Measurements from ENCODE around the gene CD58.
A peak's percentile ranks its signal among the peaks of the same experiment; 100 is the strongest.

The CD58 gene

DNA sequence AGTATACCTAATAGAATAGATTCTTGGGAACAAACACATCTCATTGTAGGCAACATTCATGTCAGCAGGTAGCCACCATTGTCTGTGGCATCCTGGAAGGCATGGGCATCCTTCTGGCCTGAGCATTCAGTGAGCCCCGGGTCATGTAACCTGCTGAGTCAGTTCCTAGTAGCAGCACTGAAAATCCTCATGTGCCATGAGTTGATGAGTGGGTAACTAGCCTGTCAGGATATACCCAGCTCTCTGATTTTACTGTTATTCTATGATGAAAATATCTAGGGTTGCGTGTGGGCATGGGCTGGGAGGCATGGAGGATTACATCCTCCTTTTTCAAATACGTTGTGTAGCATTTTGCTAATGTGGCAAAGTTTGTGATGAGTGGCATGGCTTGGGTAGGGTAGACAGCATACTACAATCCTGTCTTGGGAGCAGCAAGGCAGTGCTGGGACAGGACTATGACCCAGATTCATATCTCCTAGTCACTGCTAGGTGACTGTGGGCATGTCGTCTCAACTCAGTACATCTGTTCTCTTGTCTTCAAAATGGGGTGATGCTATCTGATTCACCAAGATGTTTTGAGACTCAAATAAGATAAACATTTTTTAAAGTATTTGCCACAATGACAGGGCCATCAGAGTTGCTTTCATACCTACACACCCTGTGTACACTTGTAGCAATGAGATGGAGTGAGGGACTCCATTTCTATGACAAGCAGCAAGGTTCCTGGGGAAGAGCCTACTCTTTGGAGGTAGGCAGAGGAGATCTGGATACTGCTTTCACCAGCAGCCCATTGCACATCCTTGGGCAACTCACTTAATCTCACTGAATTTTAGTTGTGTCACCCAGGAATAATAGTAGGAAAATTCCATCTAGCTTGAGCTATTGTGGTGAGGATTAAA lies 62.5 kb downstream of the CD58 start:
- peak in 3 of 4 experiments; percentile 29 to 51 (median 39) for DNase-seq

- peak in 1 of 4 experiments; percentile 50 for DNase-seq
Measured at GRCh38 chr1:116507631-116508030, 63.2 kb downstream of the CD58 start.

- DNase-seq: no peak
Measured at GRCh38 chr1:116506132-116507004, 64.5 kb downstream of the CD58 start.

GRCh38 chr1:116504308-116505156 lies 66.3 kb downstream of the CD58 start:
- DNase-seq: peak; percentile 96 to 99 (median 98)

DNA sequence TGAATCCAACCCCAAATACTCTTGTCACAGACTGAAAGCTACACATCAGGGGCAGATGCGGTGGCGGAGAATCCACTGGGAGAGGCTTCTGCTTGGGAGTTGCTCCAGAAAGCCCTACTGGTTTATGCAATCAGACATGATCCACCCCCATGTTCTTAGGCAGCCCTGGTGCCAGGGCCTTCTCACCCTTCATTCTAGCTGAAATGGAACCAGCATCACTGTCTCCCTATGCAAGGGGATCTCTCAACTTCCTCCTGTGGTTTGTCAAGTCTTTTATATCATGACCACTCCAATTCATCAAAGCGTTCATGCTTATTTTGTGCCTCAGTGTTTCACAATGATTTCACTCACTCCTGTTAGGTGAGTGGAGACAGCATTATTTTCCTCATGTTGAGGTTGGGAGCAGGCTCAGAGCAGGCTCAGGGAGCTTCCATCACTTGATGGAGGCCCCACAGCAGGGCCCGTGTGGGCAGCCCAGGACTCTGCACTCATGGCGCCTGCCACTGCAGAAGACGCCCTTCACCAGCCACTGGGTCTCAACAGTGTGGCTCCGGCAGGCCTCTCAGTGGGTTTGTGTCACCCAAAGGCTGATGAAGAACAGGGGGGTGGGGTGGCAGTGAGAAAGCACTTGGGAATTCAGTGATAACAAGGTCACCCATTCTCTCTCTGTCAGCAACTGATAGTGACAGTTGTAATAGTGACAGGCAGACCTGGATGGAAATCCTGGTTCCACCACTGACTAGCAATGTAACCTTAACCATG lies 67.1 kb downstream of the CD58 start:
- DNase-seq: peak; percentile 69 to 90 (median 78)

DNA sequence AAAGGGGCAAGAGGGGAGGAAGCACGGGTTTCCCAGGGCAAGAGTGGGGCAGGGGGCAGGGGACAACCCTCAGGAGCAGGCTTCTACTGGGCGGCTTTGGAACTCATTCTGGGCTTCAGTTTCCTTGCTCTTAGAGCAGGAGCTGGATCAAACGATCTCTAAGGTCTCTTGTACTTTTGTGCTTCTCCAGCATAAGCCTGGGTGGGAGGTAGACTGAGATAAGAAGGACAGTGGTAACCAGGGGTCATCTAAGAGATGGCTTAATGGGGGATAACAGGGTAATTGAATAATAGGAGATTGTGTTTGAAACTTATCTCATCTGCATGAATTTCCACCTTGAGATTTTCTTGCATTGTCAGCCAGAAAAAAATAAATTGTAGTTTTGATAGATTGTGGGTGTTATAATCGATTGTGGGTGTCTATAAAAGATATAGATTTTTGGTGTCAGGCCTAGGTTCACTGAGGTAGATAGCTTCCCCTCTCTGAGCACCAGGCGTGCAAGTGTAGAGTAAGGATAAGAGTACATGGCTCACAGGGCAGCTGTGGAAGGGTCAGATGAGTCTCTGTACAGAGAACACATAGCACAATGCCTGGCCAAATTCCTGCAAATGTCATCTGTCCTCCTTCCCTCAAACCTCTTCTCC lies 68.0 kb downstream of the CD58 start:
- no peak for DNase-seq

GRCh38 chr1:116501870-116502244 lies 69.0 kb downstream of the CD58 start:
- no peak for DNase-seq

GRCh38 chr1:116501125-116501869 lies 69.5 kb downstream of the CD58 start:
- DNase-seq: no peak

GRCh38 chr1:116498789-116499628 lies 71.8 kb downstream of the CD58 start:
- DNase-seq: peak; percentile 79 to 87 (median 82)

DNA sequence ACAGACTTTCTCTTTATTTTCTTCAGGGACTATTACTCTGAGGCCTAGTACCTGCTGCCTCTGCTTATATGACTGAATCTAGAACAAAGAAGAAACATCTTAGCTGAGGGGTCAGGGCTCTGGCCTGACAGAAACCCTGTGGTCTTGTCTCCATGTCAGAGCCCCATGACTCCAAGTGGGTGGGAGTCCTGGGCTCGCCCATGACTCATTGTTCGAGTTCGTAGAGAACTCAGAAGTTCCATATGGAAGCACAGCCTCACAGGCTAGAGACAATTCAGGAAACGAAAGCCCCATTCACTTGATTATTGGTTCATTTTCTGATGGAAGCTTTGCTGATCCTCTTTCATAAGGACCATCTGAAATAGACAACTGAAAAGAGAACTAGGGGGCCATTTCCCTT lies 73.2 kb downstream of the CD58 start:
- DNase-seq: peak; percentile 88 to 97 (median 95)

- DNase-seq: peak in 2 of 4 experiments; percentile 37 to 38
Measured at GRCh38 chr1:116496898-116497297, 73.9 kb downstream of the CD58 start.

DNA sequence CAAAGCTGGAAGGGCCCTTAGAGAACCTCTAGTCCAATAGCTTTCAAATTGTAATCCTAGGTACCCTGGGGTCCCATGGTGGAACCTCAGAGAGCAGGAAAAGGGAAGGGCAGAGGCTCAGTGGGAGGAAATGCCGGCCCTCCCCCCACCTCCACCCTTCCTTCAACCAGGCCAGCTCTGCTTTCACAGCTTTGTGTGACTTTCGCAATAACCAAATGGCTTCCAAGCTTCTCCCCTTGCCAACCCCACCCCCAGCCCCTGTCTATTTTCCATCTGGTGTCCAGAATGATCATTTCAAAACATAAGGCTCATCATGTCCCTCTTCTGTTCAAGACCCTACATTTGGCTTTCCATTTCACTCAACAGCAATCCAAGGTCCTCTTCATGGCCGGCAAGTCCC lies 74.4 kb downstream of the CD58 start:
- DNase-seq: peak; percentile 49 to 82 (median 74)

DNA sequence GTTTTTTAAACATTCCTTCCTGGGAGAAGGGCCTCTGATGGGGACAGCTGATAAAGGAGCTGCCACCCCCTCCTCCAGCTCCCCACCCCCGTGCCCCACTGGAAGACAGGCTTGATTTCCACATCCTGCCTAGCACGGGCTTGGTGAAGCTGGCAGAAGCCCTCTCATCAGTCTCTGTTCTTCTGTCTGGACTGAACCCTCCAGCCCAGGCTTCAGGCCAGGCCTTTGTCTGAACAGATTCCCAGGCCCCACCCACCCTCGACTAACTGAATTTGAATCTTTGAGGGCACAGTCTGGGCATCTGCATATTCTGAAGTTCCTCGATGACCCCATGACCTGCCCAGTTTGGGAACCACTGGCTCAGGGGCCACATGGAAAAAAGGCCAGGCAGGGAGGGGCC lies 75.3 kb downstream of the CD58 start:
- peak in 2 of 4 experiments; percentile 20 to 33 for DNase-seq

GRCh38 chr1:116494745-116495144 lies 76.1 kb downstream of the CD58 start:
- no peak for DNase-seq

DNA sequence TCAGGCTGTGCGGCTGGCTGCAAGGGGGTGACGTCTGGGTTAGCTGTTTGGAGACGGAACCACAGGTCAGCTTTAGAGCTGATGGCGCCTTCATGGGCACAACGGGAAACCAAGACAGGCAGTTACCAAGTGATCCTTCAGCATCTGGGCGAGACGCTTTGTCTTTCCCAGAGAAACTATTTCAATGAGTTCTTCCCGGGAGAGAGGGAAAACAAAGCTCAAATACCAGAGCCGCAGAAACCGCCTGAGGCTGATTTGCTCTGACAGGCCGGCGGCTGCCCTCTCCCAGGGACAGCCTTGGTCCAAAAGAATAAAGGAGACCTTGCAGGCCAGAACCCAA lies 76.5 kb downstream of the CD58 start:
- DNase-seq: no peak

DNA sequence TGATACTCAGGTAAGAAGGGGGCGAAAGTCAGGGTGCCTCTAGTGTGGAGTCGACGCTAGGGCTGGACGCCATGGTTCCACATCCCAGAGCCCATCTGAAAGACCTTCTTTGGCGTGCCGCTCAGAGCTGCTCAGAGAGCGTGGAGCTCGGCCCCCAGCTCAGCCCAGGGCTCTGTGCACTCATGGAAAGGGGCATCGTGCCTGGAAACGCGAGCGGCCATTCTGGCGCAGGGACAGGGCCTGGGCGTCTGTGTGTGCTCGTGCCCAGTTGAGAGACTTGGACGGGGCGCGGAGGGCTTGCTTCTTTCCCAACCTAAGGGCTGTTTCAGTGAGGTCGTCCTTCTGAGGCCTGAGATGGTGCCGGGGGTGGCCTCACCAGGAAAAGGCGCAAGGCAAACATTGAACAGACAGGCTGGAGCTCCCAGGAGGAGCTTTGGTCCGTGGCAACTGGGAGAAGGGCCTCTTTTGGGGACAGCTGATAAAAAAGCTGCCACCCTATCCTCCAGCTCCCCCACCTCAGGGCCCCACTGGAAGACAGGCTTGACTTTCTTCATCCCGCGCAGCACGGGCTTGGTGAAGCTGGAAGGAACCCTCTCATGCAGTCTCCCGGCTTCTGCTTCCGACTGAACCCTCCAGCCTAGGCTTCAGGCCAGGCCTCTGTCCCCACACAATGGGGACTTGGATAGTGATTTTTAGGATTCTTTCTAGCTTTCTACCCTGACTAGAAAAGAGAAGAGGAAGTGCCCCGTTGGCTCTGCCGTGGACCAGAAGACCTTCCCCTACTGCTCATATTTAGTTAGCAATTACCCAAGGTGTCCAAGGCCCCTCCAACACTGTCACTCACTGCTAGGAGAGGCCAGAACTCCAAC lies 77.1 kb downstream of the CD58 start:
- DNase-seq: peak in 2 of 4 experiments; percentile 54 to 63

- no peak for DNase-seq
Measured at GRCh38 chr1:116493036-116493435, 77.8 kb downstream of the CD58 start.

DNA sequence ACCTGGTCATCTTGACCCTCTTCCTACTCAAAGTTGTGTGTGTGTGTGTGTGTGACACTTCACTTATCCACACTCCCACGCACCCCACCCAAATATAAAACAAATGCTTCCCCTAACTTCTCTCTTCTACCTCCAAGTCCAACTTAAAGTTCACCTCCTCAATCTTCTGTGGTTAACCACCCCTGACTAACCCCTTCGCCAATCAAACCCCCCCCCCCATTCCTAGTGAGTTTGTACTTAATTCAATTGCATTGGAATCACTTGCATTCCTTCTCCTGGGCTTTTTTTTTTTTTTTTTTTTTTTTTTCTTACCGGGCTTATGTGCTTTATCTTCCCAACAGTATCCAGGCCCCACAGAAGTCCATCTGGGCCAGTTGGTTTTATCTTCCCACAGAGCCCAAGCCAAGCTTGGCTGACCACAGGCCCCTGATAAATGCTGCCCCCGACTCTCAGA lies 78.4 kb downstream of the CD58 start:
- DNase-seq: peak in 3 of 4 experiments; percentile 48 to 70 (median 69)

Measured in suppressor macrophage (primary cell).